ENCODE results near the gene TRAPPC14.

TRAPPC14 gene

DNA sequence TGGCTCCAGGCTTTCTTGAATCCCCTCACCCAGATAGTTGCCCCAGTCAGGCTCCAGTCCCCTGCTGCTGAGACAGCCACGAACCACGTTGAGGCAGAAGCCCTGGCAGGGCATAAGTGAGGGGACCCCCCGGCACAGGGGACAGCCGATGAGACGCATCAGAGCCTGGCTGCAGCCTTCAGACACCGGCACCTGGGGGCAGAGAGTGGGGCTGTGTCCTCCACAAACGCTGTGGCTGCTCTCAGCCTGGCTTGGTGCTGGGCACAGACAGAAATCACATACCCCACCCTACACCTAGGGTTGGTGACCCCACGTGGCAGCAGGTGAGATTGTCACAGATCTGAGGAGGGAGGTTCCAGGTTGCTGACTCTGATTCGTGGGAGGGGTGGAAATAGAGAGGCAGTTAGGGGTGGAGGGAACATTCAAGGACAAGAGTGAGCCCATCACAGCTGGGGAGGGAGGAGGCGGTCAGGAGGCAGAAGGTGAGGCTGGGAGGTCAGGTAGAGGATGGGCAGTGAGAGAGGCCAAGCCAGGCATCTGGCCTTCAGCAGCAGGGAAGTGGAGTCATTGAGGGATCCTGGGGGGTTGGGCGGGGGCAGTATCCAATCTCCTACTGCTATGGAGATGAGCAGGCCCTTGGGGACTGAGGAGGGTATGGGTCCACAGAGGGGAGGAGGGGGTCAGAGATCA is 15.4 kb upstream of the TRAPPC14 start:
- DNase-seq (ENCODE audit: low read depth) = no peak

DNA sequence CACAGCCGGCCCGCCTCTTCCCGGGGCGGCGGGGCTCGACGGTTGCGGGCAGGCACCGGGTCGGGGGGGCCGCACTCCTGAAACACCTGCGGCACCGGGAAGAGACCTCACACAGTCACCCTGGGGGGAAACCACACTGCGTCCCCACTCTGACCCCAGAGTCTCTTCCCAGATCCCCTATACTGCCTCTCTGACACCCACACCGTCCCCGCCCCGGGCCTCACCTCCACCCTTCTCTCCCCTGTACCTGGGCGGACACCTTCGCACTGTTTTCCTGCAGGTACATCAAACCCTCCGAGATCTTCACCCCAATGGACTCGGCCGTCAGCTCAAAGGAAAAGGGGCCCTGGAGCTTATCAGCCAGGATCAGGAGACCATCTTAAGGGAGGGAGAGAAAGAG is 13.3 kb upstream of the TRAPPC14 start:
- DNase-seq (ENCODE audit: low read depth) = no peak

DNA sequence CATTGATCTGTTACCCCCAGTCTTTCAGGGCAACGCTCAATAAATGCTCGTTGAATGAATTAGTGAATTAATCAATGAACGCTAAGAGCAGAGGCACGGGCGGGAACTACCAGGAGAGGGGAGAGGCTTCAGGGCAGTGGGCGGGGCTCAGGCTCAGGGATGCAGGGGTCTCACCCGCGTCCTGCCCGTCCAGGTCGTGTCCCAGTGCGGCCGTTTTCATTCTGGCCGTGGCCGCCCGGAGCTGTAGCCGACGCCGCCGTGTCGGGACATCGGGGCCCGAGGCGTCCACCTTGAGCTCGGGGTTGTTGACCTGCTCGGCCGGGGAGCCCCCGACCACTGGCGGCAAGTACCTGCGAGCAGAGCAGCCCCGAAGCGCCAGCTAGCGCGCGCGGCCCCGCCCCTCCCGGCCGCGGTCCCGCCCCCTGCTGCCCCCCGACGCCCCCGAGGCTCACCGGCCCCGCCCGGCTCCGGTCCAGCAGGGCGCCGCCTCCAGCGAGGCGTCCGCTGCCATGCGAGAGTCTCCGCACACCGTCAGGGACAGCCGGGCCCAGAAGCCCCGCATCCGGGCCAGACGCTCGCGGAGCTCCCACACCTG is 12.7 kb upstream of the TRAPPC14 start:
- DNase-seq (ENCODE audit: low read depth) = no peak

DNA sequence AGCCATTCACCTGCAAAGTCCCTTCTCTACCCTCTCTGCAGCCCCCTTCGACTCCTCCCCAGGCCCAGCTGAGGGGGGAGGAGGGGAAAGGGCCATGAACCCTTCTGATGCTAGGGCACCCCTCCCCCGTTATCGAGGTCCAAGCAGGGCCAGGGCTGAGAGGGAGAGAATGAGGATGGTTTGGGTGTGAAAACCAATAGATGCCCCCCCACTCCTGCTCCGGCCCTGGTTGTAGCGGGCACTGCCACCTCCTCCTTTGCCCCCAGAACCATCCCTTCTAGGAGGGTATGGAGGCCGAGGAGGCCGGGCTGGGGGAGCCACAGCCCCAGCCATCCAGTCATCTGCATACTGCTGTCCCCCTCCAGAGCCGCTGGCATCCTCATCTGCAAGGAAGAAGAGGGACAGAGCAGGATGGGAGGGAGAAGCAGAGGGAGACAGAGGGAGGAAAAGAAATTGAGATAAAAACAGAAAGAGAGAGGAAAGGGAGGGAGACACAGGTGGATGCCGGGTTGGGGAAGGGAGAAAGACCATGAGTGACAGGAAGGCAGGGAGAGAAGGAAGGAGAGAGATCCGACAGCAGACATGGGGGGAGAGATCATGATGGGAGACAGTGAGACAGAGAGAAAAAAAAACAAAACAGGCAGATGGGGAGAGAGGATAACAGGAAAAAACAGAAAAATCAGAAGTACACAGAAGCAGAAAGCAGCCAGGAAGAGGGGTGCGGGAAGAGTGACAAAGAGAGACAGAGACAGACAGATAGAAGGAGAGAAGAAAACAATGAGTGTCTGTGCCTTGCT is 11.8 kb upstream of the TRAPPC14 start:
- no peak for DNase-seq (ENCODE audit: low read depth)

DNA sequence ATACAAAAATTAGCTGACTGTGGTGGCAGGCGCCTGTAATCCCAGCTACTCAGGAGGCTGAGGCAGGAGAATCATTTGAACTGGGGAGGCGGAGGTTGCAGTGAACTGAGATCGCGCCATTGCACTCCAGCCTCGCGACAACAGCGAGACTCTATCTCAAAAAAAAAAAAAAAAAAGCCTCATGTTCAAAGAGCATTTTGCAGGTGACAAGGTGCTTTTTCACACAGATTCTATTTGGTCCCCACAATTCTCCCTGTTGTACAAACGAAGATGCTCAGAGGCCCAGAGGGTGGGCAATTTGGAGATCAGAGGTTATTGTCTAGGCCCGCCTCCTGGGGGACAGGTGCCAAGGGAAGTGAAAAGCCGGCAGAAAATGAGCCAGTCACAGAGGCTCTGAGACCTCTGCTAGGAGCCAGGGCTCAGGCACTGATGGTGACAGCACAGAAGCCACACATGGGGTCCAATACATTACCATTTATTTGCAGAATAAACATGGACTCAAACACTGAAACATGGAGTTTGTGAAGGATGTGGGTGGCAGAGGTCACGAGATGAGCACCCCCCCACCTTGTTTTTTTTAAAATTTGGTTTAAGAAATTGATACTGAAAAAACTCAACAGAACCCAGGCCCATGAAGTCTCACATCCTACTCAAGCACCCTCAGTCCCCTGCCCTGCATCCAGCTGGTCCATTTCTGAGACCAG is 10.8 kb upstream of the TRAPPC14 start:
- no peak for DNase-seq (ENCODE audit: low read depth)

DNA sequence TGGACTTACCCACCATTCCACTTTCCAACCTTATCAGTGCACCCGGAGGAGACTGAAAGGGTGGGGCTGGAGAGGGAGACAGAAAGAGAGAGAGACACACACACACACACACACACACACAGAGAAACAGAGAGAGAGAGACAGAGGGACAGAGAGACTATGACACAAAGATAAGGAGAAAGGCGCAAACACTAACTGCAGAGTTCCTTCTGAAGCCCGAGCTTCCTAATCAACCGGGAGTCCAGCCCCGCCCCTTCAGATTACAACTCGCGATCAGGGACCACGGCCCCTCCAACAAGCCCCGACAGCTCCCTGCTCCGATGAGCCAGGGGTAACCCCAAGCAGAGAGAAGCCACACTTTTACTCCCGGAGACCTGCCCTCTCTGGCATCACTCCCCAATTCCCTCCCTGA is 9.4 kb upstream of the TRAPPC14 start:
- DNase-seq (ENCODE audit: low read depth) = no peak

DNA sequence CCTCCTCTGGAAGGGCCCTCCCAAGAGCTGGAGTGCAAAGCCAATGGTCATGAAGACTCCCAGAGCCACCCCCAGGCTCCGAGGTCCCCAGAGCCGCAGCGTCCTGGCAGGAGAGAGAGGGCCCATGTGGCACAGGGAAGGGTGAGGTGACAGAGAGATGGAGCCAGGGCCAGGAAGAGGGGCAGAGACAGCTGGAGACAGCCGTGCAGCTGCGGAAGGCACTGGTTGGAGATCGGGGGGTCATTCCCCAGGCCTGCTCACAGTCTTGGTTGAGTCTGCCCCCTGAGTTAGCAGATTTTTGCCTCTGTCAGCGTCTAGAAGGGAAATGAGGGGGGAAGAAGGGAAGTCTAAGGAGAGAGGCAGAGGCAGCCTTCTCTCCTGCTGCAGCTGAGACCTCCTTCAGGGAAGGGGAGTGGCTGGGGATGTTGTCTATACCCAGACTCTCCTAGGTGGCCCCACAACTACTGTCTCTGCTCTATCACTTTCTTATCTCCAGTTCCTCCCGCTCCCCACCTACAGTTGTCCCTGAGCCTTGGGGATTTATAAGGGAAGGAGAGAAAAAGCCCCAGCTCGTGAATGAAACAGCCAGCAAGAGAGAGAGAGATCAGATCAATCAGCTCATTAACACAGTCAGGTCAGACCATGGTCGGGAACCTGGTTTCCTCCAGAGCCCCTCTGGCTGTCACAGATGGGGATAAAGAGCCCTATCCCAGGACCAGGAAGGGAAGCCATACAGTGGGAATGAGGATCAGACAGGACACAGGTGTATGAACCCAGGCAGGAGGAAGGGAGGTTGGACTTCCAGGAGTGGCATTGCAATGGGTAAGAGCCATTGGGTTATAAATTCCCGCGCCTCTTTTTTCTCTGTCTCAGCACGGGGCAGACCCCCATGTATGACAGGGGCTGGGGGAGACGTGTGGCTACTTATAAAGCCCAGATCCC is 8.7 kb upstream of the TRAPPC14 start:
- no peak for DNase-seq (ENCODE audit: low read depth)

DNA sequence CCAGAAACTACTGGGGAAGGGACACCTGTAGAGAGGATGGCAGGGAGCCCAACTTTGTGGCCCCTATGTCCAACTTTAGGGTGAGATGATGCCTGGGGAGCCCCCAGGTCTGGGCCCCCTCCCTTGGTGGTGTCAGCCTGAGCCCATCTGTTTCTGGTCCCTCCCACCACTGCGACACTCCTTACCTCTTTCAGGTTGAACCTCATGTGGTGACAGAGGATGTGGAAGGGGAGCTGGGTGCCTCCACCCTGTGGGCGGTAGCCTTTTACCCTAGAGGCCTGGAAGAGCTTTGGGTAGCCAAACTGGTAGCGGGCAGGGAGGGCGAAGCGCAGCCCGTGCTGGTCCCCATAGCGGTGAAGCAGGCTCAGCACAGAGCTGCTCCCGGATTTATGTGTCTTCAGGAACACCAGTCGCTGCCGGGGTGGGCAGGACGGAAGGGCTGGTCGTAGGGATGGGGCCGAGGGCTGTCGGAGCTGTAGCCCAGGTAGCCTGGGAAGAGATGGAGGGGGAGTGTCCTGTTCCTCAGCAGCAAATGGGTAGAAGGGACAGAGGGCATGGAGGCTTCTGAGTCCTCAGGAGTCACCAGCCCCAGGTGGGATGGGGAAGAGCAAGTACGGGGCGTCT is 7.9 kb upstream of the TRAPPC14 start:
- DNase-seq (ENCODE audit: low read depth) = no peak

DNA sequence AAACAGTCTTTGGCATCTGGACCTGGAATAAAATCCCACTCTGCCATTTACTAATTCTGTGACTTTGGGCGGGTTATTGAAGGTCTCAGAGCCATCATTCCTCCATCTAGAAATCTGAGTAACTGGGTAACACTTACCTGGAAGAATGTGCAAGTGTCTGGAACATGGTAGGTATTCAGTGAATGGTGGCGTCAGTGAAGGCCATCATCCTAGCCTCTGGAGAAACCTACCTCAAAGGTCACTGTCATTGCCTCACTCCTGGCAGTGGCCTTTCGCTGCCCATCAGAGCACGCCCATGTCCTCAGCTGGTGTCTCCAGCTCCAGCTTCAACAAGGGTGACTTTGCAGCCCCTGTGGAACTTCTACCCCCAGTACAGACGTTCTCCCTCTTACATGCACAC is 5.3 kb upstream of the TRAPPC14 start:
- DNase-seq (ENCODE audit: low read depth) = no peak

DNA sequence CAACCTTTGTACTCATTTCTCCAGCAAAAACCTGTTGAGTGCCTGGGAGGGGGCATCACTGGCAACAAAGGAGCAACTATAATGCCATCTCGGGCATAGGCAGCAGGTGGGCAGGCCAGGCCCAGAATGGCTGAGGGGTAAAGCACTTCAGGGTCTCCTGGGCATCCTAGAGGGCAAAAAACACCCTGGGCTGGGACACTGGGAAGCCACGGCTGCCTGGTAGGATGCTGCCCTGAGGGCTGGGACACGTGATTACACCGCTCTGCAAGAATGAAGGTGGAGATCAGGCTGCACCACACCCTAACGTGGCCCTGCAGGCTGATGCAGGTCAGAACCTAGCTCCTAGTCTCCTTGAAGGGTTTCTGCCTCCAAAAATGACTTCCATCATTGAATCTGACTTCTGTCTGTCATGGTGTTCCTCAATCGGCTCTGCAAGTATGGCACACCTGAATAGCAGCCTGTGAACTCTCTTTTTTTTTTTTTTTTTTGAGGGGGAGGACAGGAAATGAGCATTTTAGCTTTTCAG is 4.5 kb upstream of the TRAPPC14 start:
- DNase-seq (ENCODE audit: low read depth) = no peak

DNA sequence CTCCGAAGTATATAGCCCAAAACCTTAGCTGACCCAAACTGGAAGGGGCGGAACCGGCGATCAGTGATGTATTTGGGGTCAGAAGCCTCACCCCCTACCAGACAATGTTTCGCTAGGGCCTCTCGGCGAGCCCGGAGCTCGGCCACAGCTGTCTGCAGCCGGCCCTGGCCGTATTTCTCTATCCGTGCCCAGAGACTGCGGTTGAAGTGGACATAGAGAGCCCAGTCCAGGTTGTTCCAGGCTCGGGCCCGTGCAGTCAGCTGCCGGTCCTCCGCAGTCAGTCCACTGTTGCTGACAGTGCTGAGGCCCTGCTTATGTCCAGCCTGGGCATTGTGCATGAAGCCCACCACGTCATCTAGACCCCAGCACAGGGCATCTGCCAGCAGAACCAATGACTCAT is 1.5 kb upstream of the TRAPPC14 start:
- DNase-seq (ENCODE audit: low read depth) = no peak

DNA sequence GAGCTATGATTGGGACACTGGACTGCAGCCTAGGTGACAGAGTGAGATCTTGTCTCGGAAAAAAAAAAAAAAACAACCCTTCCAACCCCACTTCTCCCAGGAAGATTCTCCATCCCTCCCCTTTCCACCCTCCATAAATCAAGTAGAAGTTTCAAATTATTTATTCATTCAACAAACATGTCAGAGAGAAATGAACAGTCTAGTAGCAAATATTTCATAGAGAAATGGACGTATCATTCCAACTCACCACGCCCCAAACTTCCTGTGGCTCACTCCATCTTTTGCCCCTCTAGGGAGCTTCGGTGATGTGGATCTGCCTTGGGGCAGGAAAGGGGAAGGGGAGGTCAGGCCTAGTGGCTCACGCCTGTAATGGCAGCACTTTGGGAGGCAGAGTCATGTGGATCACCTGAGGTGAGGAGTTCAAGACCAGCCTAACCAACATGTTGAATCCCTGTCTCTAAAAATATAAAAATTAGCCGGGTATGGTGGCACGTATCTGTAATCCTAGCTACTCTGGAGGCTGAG is 638 bp upstream of the TRAPPC14 start:
- no peak for DNase-seq (ENCODE audit: low read depth)

DNA sequence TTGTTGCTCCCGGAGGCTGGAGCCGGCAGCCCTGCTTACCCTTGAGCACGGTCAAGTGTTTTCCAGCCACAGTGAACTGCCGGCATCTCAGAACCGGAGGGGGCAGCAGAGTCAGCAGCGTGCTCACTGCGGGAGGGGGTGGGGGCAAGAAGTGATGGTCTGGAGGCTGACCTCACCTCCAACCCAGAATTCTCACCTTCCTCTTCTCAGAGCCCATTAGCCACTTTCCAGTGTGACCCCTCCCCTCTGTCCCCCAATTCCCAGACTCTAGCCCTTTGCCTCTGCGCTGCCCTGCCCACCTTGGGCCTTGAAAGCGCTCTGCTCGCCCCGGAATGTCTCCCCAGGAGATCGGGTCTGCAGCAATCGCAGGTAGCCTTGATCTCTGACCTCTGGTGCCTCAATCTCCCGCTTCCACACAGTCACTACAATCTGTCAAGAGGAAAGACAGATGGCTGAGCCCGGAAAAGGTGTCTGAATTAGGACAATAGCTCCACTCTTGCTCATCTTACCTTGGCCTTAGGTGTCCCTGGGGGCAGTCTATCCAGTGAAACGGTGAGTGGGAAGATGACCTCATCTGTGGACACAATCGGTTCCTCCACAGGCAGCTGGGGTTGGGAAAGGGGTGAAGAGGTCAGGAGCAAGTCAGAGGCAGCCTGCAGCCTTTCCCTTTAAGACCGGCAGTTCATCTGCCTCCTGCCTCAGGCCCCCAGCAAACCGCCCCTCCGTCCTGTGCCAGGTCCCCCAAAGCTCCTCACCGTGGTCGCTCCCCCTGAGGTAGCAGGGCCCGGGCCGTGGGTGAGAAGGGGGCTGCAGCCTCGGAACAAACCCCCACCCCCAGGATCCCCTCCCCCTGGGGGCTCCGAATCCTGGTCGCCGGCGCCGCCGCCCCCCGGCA is 942 bp downstream of the TRAPPC14 start:
- no peak for DNase-seq (ENCODE audit: low read depth)

DNA sequence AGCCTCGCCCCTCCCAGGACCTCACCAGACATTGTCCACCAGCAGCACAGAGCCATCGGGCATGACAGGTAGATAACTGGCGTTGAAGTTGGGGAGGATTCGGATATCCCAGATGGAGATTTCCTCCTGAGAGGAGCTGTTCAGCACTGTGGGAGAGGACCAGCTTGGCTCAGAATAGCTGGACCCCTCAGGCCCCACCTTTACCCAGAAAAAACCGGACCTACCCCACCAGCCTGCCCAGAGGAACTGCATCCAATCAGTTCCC is 1.5 kb downstream of the TRAPPC14 start:
- no peak for DNase-seq (ENCODE audit: low read depth)

DNA sequence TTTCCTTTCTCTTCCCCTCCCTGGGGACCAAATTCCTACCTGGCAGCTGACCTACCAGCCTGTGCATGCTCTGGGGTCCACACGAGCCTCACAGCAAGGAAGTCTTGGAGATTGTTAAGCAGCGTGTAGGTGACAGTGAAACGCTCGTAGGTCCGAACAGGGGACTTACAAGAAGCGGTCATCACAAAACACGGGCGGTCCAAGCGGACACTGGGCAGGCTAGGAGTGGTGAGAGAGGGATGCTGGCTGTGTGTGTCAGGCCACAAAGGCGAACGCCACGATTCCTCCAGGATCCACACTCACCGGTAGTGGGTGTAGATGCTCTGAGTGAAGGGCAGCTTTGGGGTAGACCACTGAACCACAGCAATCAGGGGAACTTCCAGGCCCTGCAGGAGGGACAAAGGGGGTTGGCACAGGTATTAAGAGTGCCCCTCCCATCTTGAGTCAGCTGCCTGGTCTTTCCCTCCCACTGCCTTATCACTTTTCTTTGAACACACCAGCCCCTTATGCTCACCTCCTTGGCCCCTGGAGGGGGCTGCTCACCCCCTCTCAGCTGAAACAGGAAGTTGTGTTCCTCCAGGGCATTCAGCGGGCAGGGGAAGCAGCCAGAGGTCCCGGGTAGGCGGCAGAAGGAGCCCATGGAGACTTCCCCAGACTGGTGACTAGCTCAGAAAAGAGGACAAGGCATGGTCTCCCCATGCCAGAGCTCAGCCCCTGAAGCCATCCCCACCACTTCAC is 2.0 kb downstream of the TRAPPC14 start:
- DNase-seq (ENCODE audit: low read depth) = no peak

DNA sequence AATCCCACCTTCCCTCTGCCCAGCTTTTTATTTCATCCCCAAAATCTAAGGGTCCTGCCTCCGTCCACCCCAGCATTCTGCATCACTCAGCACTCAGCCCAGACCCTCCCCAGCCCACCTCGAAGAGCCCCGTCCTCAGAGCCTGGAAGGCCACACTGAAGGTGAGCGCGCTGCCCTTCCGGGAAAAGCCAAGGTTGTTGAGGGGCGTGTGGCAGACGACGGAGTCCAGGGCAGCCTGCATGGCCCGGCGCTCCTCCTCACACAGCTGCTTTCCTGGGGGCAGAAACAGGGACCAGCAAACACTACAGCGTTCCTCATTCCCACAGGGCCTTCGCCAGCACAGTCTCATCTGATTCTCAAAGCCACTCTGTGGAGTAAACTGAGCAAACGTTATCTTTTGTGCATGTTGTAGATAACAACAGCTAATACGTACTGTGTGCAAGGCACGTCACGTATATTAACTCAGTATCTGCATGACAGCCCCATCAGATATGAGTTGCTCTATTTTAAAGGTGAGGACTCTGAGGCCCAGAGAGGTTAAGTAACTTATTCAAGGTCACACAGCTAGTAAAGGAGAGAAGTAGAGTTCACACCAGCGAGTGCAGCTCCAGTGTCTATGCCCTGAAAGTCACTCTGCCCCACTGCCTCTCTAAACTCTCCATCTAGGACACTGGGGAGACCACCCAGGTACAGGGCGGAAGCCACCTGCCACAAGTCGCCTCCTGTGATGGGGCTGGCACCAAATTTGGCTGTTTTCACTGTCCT is 2.8 kb downstream of the TRAPPC14 start:
- no peak for DNase-seq (ENCODE audit: low read depth)

DNA sequence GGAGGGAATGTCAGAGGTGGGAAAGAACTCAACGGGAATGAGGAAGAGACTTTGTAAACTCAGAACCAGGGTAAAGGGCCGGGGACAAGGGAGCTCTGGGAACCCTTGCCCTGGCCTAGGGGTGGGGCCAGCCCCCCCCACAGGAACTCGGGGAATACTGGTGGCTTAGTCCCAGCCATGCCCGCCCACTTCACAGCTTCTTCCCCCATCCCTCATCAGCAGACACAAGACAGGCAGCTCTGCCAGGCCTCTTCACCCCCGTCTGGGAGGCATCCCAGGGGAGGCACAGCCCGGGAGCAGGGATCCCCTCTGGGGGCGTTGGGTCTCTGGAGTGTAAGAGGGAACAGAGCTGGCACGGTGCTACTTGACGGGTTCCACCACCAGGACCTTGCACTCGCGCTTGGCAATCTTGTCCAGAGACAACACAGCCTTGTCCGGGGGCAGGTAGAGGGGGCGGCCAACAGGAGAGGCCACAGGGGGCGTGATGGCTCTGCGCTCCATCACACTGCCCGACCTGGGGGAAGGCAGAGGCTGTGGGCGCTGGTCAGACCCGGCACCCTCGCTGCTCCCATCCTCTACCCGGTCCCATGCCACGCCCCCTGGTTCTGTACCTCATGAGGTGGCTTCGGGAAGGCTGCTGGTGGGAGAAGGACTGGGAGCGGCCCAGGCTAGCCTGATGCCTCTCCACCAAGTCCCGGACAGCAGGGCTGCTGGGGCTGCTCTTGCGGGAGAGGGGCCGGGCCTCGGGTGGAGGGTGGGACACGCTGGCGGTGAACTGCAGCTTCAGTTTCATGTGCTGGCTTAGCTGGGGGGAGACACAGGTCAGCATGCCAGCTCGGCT is 3.7 kb downstream of the TRAPPC14 start:
- DNase-seq (ENCODE audit: low read depth) = no peak

All from stromal cell of bone marrow (primary cell).